Activated T-helper 1 cell treated with Interleukin-2 at 50 U/mL for 16 hours (primary cell): Measurements from ENCODE around the gene CDC14A.
A peak's percentile ranks its signal among the peaks of the same experiment; 100 is the strongest.
"Not testable (repeated sequence)": the region's sequence is repeated elsewhere in the genome, so short reads cannot be mapped to it uniquely, and the experiment has no call there.

ENCODE experiments used
- DNase-seq: peaks from one replicate; pipeline ENCODE4 v3.0.0-alpha.2; 2020; ENCODE audit warnings: low read depth

CDC14A gene

GRCh38 chr1:100352267-100353070 lies at the start of gene CDC14A:
Gene CDC14A, plus strand, starts transcription at chr1:100352506. Its CDS starts 449 bp downstream, at chr1:100352955.
- peak; percentile 72 for DNase-seq

GRCh38 chr1:100302739-100303138 lies 49.6 kb upstream of the CDC14A start:
- DNase-seq = no peak

GRCh38 chr1:100304227-100304626 lies 48.1 kb upstream of the CDC14A start:
- DNase-seq = no peak

- no peak for DNase-seq
Observed at GRCh38 chr1:100304921-100305320, 47.4 kb upstream of the CDC14A start.

- no peak for DNase-seq
Observed at GRCh38 chr1:100305954-100306353, 46.4 kb upstream of the CDC14A start.

- DNase-seq = no peak
Observed at GRCh38 chr1:100306735-100307313, 45.5 kb upstream of the CDC14A start.

GRCh38 chr1:100308777-100309176 lies 43.5 kb upstream of the CDC14A start:
- DNase-seq = no peak

- no peak for DNase-seq
Observed at GRCh38 chr1:100309863-100310262, 42.4 kb upstream of the CDC14A start.

GRCh38 chr1:100313382-100313781 lies 38.9 kb upstream of the CDC14A start:
- DNase-seq = no peak

- no peak for DNase-seq
Observed at GRCh38 chr1:100316622-100317021, 35.7 kb upstream of the CDC14A start.

GRCh38 chr1:100320311-100321099 lies 31.8 kb upstream of the CDC14A start:
- DNase-seq = no peak

- DNase-seq = no peak
Observed at GRCh38 chr1:100321100-100321493, 31.2 kb upstream of the CDC14A start.

- DNase-seq = no peak
Observed at GRCh38 chr1:100321506-100321905, 30.8 kb upstream of the CDC14A start.

- no peak for DNase-seq
Observed at GRCh38 chr1:100322436-100323211, 29.7 kb upstream of the CDC14A start.

GRCh38 chr1:100323419-100324106 lies 28.7 kb upstream of the CDC14A start:
- DNase-seq = no peak

GRCh38 chr1:100325415-100326324 lies 26.6 kb upstream of the CDC14A start:
- DNase-seq = no peak

GRCh38 chr1:100326325-100326670 lies 26.0 kb upstream of the CDC14A start:
- not testable (repeated sequence) for DNase-seq

GRCh38 chr1:100328133-100328532 lies 24.2 kb upstream of the CDC14A start:
- no peak for DNase-seq

- DNase-seq = not testable (repeated sequence)
Observed at GRCh38 chr1:100331146-100331545, 21.2 kb upstream of the CDC14A start.

GRCh38 chr1:100332331-100332730 lies 20.0 kb upstream of the CDC14A start:
- DNase-seq = no peak
